Karpas-422 (cell line): ENCODE results near the gene HSPH1. TPM values are rescaled to one million over a fixed set of nuclear protein-coding genes. Genes with fewer than 3 reads are reported as not detected.

Experiments used
- DNase-seq: peaks from one replicate; pipeline ENCODE4 v3.0.0-alpha.2; 2015
- H2AFZ ChIP-seq: fragments of 200-600 bp; sonication (generic); 2 replicates; pipeline ENCODE4 v1.6.1; 2014; ENCODE audit warnings: antibody characterized with exemption, low read length, mixed read lengths
- H3K27ac ChIP-seq: fragments of 200-600 bp; sonication (generic); 2 replicates; pipeline ENCODE4 v1.5.1; 2014; ENCODE audit warnings: mild to moderate bottlenecking, low read length, moderate library complexity
- H3K27me3 ChIP-seq: fragments of 200-600 bp; sonication (generic); 2 replicates; pipeline ENCODE4 v1.6.1; 2014; ENCODE audit warnings: low read length, mixed read lengths
- H3K36me3 ChIP-seq: fragments of 200-600 bp; sonication (generic); 2 replicates; pipeline ENCODE4 v1.6.1; 2014; ENCODE audit warnings: low read length, mixed read lengths; ENCODE audit not compliant: insufficient read depth
- H3K4me1 ChIP-seq: fragments of 200-600 bp; sonication (generic); 2 replicates; pipeline ENCODE4 v1.6.1; 2014; ENCODE audit warnings: mild to moderate bottlenecking, low read length, mixed read lengths
- H3K4me2 ChIP-seq: fragments of 200-600 bp; sonication (generic); 2 replicates; pipeline ENCODE4 v1.6.1; 2014; ENCODE audit warnings: low read length, low read depth, mild to moderate bottlenecking; ENCODE audit not compliant: poor library complexity, severe bottlenecking
- H3K4me3 ChIP-seq: fragments of 200-600 bp; sonication (generic); 2 replicates; pipeline ENCODE4 v1.5.1; 2014; ENCODE audit warnings: mild to moderate bottlenecking, antibody characterized with exemption, low read length, mixed read lengths
- H3K79me2 ChIP-seq: fragments of 200-600 bp; sonication (generic); 2 replicates; pipeline ENCODE4 v1.6.1; 2014; ENCODE audit warnings: mild to moderate bottlenecking, low read length, mixed read lengths
- H3K9ac ChIP-seq: fragments of 200-600 bp; sonication (generic); 2 replicates; pipeline ENCODE4 v1.6.0; 2014; ENCODE audit warnings: low read length
- H3K9me2 ChIP-seq: fragments of 200-600 bp; sonication (generic), shearing (Covaris generic); replicated peaks from 2 replicates; pipeline ENCODE4 v1.6.0; 2014; ENCODE audit warnings: mild to moderate bottlenecking, low read length, moderate library complexity; ENCODE audit not compliant: insufficient read depth
- H3K9me3 ChIP-seq: fragments of 300-700, 200-600 bp; sonication (generic); 2 replicates; pipeline ENCODE4 v1.6.1; 2014; ENCODE audit warnings: low read length, mixed read lengths
- H4K20me1 ChIP-seq: fragments of 200-600 bp; sonication (generic); 2 replicates; pipeline ENCODE4 v1.6.1; 2014; ENCODE audit warnings: mild to moderate bottlenecking, antibody characterized with exemption, low read length, low read depth; ENCODE audit not compliant: insufficient read depth
- total RNA-seq: library from RNA; depleted of rRNA; stranded (reverse); fragments of >200 nt; shearing (Covaris generic); gene quantifications from 2 replicates; pipeline ENCODE4 v1.2.3, GENCODE V29; 2014; ENCODE audit warnings: low replicate concordance

HSPH1 gene
- total RNA-seq, 1 experiment from 2014 or later, result 116 TPM

DNA sequence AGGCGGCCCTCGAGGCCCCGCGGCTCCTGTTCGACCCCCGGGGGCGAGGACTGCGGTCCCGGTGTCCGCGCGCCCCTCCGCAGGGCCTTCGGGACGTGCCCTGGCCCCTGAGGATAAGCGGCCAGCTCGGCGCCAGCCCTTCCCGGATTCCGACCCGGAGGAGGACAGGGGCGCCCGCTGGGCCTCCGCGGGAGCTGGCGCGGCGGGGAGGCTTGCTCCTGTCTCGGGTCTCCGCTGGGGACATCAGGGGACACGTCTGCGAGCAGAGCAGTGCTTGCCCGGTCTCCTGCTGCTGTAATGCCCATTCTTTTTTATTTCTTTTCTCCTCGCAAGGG lies 38.9 kb upstream of the HSPH1 start:
- peak overlapping the region; percentile 61 for H3K4me3 ChIP-seq
- no peaks in the 10 kb centered on the region for H3K36me3 ChIP-seq
- H3K9ac ChIP-seq, result peak overlapping the region; percentile 63
- peaks cover 8% of the 10 kb centered on the region for H3K4me1 ChIP-seq
- no peaks in the 10 kb centered on the region for H3K9me3 ChIP-seq
- H3K79me2 ChIP-seq, result no peaks in the 10 kb centered on the region
- DNase-seq, result no peak
- H4K20me1 ChIP-seq, result no peaks in the 10 kb centered on the region
- no peaks in the 10 kb centered on the region; the same call in 1 of the 2 replicates for H3K27me3 ChIP-seq
- H3K27ac ChIP-seq, result no peak overlapping the region
- H2AFZ ChIP-seq, result peak overlapping the region; percentile 84; the same call in 1 of the 2 replicates
- H3K9me2 ChIP-seq, result no peaks in the 10 kb centered on the region
- peak overlapping the region; percentile 73 for H3K4me2 ChIP-seq

GRCh38 chr13:31199849-31200636 lies 38.3 kb upstream of the HSPH1 start, which contains the start of gene B3GLCT:
B3GLCT (plus strand) TSS chr13:31199975; CDS start chr13:31200085, 110 bp downstream.
- H3K79me2 ChIP-seq, result no peaks in the 10 kb centered on the region
- peak; percentile 89 for DNase-seq
- peak within 1 kb of the TSS; percentile 67 for H3K4me3 ChIP-seq
- peak within 1 kb of the TSS; percentile 93; the same call in 1 of the 2 replicates for H2AFZ ChIP-seq
- H3K4me2 ChIP-seq, result peak within 1 kb of the TSS; percentile 73
- H4K20me1 ChIP-seq, result no peaks in the 10 kb centered on the region
- no peaks in the 10 kb centered on the region for H3K36me3 ChIP-seq
- peak within 1 kb of the TSS; percentile 79 for H3K9ac ChIP-seq
- peaks cover 8% of the 10 kb centered on the region for H3K4me1 ChIP-seq
- H3K9me3 ChIP-seq, result no peaks in the 10 kb centered on the region
- H3K27me3 ChIP-seq, result no peaks in the 10 kb centered on the region; the same call in 1 of the 2 replicates
- H3K9me2 ChIP-seq, result no peaks in the 10 kb centered on the region
- H3K27ac ChIP-seq, result no peak within 1 kb of the TSS

DNA sequence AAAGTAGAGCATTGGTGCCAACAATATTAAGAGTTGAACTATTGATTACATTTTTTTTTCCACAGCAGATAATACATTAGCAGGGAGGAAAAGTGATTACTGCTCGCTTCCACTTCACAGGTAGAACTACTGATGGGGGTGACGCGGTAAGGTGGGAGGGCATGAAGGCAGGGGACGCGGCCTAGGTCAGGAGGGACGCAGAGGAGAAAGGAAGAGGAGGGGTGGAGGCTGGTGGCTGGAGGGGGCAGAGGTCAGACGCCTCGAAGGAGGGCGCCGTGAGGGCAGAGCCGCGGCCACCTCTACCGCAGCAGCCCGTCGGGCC lies 37.8 kb upstream of the HSPH1 start:
- DNase-seq, result no peak
- Histone ChIP-seq H3K4me2 (peak overlapping the region; percentile 73), H3K36me3 (no peaks in the 10 kb centered on the region), H3K4me3 (peak overlapping the region; percentile 67; the same call in 1 of the 2 replicates), H3K4me1 (peaks cover 8% of the 10 kb centered on the region), H3K27ac (no peak overlapping the region), H3K79me2 (no peaks in the 10 kb centered on the region), H3K9ac (no peak overlapping the region), H3K9me2 (no peaks in the 10 kb centered on the region), H2AFZ (no peak overlapping the region), H4K20me1 (no peaks in the 10 kb centered on the region), H3K9me3 (no peaks in the 10 kb centered on the region), H3K27me3 (no peaks in the 10 kb centered on the region; the same call in 1 of the 2 replicates)

- Histone ChIP-seq H3K27me3 (no peaks in the 10 kb centered on the region; the same call in 1 of the 2 replicates), H2AFZ (no peak overlapping the region), H3K4me3 (no peak overlapping the region), H3K4me2 (no peak overlapping the region), H3K79me2 (no peaks in the 10 kb centered on the region), H3K9me2 (no peaks in the 10 kb centered on the region), H3K36me3 (no peaks in the 10 kb centered on the region), H3K9me3 (no peaks in the 10 kb centered on the region), H3K9ac (no peak overlapping the region), H4K20me1 (no peaks in the 10 kb centered on the region), H3K27ac (no peak overlapping the region), H3K4me1 (peaks cover 8% of the 10 kb centered on the region)
- no peak for DNase-seq
Measured at GRCh38 chr13:31198519-31198918, 36.8 kb upstream of the HSPH1 start.

- no peaks in the 10 kb centered on the region for H3K9me3 ChIP-seq
- H4K20me1 ChIP-seq, result no peaks in the 10 kb centered on the region
- no peak overlapping the region for H3K27ac ChIP-seq
- H2AFZ ChIP-seq, result no peak overlapping the region
- H3K79me2 ChIP-seq, result no peaks in the 10 kb centered on the region
- no peaks in the 10 kb centered on the region; the same call in 1 of the 2 replicates for H3K27me3 ChIP-seq
- H3K36me3 ChIP-seq, result no peaks in the 10 kb centered on the region
- H3K4me2 ChIP-seq, result no peak overlapping the region
- no peak overlapping the region for H3K4me3 ChIP-seq
- no peak overlapping the region for H3K9ac ChIP-seq
- H3K9me2 ChIP-seq, result no peaks in the 10 kb centered on the region
- peaks cover 8% of the 10 kb centered on the region for H3K4me1 ChIP-seq
- no peak for DNase-seq
Measured at GRCh38 chr13:31196992-31197391, 35.3 kb upstream of the HSPH1 start.

GRCh38 chr13:31195616-31196015 lies 33.9 kb upstream of the HSPH1 start:
- H3K36me3 ChIP-seq, result no peaks in the 10 kb centered on the region
- no peak overlapping the region for H2AFZ ChIP-seq
- no peaks in the 10 kb centered on the region for H4K20me1 ChIP-seq
- H3K27me3 ChIP-seq, result no peaks in the 10 kb centered on the region
- no peaks in the 10 kb centered on the region for H3K79me2 ChIP-seq
- no peak overlapping the region for H3K27ac ChIP-seq
- no peak overlapping the region for H3K4me2 ChIP-seq
- no peak overlapping the region for H3K9ac ChIP-seq
- no peaks in the 10 kb centered on the region for H3K9me3 ChIP-seq
- no peak overlapping the region for H3K4me3 ChIP-seq
- H3K4me1 ChIP-seq, result peaks cover 1% of the 10 kb centered on the region
- no peaks in the 10 kb centered on the region for H3K9me2 ChIP-seq
- DNase-seq, result no peak

- Histone ChIP-seq H3K9me3 (no peaks in the 10 kb centered on the region), H2AFZ (no peak overlapping the region), H3K27ac (no peak overlapping the region), H3K36me3 (no peaks in the 10 kb centered on the region), H3K4me2 (no peak overlapping the region), H3K27me3 (no peaks in the 10 kb centered on the region), H4K20me1 (no peaks in the 10 kb centered on the region), H3K4me3 (no peak overlapping the region), H3K79me2 (no peaks in the 10 kb centered on the region), H3K4me1 (no peaks in the 10 kb centered on the region), H3K9ac (no peak overlapping the region), H3K9me2 (no peaks in the 10 kb centered on the region)
- DNase-seq, result no peak
Measured at GRCh38 chr13:31192306-31192705, 30.6 kb upstream of the HSPH1 start.

DNA sequence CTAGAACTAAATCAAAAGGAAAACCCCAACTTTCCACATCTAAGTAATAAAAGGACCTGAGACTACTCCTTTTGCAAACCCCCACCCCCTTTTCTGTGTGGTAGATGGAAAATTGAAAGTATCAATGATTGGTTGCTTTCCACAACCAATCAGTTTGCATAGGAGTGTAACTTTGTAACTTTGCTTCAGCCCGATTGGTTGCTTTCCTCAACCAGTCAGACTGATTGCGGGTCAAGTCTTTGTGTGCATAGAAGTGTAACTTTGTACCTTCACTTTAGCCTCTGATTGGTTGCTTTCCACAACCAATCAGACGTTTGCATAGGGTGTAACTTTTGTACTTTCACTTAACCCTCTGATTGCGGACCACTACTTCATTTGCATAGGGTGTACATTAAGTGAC lies 30.0 kb upstream of the HSPH1 start:
- no peaks in the 10 kb centered on the region for H3K27me3 ChIP-seq

More for the DNA sequence above, 30.0 kb upstream of the HSPH1 start:
- Histone ChIP-seq H3K27ac (no peak overlapping the region), H2AFZ (no peak overlapping the region), H3K36me3 (no peaks in the 10 kb centered on the region), H4K20me1 (no peaks in the 10 kb centered on the region), H3K79me2 (no peaks in the 10 kb centered on the region), H3K9me3 (no peaks in the 10 kb centered on the region), H3K4me2 (no peak overlapping the region), H3K9me2 (no peaks in the 10 kb centered on the region), H3K9ac (no peak overlapping the region), H3K4me3 (no peak overlapping the region), H3K4me1 (no peaks in the 10 kb centered on the region)
- no peak for DNase-seq
